OCI-LY7 (cell line): ENCODE data around the gene AP3M1.

Source experiments
- CTCF ChIP-seq: fragments of 200-600 bp; sonication (generic); conservative IDR thresholded peaks from 2 replicates; pipeline ENCODE4 v1.5.1; 2014; ENCODE audit warnings: mild to moderate bottlenecking, antibody characterized with exemption, low read length, moderate library complexity, mixed read lengths
- EZH2phosphoT487 ChIP-seq: fragments of 200-600 bp; sonication (generic); IDR thresholded peaks from 2 replicates; pipeline ENCODE4 v1.6.1; 2018; ENCODE audit warnings: low read depth, borderline replicate concordance, mild to moderate bottlenecking, mixed run types, antibody characterized with exemption, low read length, moderate library complexity, mixed read lengths

DNA sequence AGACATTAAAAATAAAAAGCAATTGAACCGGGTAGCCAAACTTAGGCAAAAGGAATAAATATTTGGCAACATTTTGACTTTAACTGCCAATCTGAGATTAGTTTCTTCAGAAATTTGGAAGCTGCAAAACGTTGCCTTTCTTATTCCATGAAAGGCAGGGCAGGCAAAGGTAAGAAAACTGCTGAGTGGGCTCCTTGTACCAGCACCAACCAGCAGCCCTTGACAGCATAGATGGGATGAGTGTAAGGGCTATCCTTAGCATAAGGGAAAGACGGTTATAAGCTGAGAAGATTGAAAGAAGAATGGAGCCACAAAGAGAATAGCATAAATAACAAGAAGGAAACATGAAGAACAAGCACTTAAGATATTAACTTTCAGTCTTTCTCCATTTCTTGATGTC, 28.6 kb downstream of the AP3M1 start:
- TF ChIP-seq CTCF (no peak), EZH2phosphoT487 (no peak)
